T-helper 1 cell (primary cell): ENCODE data around the gene GALR1.
"Not testable (repeated sequence)": the region's sequence is repeated elsewhere in the genome, so short reads cannot be mapped to it uniquely, and the experiment has no call there.

Experiments used
- DNase-seq, 5 donors: peaks; one replicate each; pipeline ENCODE4 v3.0.0-alpha.2; 2012 to 2020

Gene GALR1

DNA sequence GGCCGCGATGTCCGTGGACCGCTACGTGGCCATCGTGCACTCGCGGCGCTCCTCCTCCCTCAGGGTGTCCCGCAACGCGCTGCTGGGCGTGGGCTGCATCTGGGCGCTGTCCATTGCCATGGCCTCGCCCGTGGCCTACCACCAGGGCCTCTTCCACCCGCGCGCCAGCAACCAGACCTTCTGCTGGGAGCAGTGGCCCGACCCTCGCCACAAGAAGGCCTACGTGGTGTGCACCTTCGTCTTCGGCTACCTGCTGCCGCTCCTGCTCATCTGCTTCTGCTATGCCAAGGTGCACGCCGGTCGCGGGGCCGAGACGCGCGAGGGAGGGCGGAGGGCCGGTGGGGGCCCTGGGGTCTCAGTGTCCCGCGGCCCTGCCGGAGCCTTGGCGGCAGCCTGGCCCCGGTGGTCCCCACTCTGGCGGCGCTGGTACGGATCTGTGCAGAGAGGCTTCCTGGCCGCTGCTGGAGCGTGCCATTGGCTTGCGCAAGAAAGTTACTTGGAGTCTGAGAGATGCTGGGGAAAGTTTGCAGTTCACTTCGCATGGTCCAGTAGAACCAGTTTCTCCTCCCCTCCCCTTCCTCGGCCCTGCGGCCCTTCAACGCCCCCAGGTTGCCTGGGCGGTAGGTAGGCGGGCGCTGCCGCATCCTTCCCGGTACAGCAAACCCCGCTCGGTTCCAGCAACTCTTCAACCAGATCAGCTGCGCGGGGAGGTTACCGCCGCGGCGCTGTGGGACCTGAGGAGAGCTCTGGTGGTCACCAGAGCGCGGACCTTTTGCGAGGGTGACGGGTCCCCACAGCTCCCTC, 1.5 kb downstream of the GALR1 start:
- no peak for DNase-seq

DNA sequence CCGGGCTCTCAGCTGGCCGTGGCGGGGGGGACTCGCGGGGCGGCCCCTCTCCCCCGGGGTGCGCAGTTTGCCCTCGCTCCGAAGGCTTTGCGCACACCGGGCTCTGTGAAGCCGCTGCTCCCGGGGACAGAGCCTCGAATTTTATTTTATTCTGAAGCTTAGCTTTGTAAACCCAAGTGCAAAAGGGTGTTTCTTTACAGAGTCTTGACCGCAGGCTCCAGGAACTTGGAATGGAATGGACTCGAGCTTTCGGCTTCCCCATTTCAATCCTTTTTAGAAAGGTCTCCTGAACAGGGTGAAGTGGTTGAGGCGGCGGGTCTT, 2.0 kb downstream of the GALR1 start:
- DNase-seq, result no peak

DNA sequence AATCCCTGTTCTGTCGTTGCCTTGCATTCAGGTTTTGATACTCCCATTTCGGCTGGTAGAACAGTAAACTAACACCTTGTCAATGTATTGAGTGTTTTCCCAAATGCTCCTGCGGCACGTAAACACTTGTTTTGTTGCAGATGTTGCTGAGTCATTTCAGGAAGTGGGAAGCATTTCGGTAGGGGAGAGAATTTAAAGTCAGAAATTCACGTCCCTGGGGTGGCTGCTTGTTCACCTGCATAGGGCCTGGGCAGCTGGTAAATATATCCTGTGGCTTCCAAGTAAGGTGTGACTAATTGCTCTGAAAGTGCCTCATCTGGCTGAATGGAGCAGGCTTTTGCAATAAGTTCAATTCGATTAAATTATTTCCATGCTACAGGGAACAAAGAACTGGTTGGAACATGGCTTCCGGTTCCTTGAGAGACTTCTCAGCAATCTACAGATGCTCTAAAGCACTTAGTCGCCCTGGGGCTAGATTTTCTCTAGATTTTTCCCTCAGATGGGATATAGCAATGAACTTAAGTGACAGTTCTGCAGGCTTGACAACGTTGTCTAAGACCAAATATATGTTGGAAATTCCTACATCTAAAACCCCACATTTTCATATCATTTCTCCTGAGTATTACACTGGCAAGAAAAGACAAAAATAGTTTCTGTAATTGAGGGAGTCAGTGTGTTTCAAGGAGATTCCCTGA, 5.2 kb downstream of the GALR1 start:
- DNase-seq, result no peak

DNA sequence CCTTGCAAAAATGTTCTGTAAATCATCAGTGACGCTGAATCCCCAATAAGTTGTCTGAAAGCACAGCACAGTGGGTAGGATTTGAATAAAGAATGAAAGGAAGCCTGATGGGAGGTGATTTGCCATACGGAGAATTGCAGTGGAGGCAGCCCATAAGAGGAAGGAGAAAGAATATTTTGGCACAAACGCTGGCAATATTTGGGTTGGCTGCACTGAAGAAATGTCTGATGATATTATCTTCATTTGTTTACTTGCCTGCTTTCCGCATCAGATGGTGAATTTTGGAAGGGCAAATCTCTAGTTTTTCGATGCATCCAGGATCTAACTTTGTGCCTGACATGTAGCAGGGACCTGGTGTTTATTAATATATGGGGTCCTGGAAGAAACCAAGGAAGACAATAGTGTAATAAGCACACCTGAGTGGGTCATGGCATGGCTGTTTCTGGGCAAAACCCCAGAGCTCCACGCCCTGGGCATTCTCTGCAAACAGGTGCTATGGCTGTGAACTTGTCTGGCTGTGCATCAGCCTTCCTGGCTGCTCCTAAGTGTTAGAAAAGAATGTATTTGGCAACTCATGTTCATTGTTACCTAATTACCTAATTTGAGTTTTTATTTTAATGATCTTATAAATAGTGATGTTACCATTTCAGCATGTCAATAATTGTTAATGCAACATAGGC, 5.9 kb downstream of the GALR1 start:
- DNase-seq, result no peak

DNA sequence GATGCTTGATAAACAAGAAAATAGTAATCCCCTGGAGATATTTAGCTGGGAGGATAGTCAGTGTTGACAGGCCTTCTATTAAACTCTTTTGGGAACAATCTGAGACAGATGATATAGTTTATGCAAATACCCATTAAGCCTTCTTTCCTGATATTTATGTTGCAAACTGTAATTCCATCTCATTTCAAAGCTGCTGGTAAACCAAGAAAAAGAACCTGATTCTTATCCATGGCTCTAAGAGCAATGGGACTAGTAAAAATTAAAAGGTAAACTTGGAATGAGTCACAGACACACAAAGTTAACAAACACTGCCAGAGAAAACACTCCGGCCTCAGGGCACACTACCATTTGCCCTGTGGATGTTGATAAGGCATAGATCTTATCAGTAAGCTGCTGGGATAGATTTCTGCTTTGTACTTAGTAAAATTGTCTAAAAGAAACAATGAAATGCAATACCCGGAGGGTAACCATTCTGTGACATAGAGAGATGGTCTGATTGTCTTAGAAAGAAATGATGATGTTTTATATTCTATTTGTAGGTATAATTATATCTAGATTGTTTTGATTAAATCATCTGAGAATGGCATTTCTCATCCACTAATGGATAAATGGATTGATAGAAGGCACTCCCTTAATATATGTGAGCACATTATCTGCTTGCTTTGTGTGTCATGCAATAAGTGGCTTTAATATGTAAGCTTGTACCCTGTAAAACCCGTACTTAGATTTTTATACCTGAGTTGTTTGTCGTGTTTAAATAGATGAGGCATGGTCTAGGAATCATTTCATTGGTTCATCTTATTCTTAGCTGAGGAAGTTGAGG, 13.2 kb downstream of the GALR1 start:
- no peak for DNase-seq

DNA sequence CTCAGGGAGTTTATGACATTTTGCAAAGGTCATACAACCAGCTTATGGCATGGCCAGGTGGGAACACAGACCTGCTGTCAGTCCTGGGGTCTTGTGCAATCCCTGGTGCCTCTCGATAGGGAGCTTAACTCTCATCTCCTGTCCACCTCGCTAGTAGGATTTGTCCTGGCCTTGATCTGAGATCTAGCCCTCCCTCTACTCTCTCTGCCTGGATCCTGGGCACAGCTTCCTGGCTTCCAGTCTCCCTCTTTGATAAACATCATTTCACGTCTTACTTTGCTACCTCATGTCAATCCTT, 13.8 kb downstream of the GALR1 start:
- DNase-seq, result no peak

DNA sequence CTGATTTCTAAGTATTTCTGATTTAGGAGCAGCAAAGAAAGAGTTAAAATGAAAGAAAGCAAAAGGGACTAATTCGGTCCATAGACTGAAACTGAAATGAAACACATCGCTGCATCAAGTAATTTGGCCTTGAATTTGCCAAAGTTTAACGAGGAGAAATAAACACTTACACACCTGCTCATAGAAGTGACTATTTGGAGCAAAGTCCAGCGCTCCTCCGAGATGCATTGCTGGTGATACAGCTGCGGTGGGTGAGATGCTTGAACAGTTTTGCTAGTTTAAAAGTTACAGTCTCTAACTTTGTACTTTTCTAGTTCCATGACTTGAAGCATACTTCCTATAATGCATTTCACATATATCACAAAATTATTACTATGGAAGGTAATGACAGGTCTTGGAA, 18.3 kb downstream of the GALR1 start:
- no peak for DNase-seq

DNA sequence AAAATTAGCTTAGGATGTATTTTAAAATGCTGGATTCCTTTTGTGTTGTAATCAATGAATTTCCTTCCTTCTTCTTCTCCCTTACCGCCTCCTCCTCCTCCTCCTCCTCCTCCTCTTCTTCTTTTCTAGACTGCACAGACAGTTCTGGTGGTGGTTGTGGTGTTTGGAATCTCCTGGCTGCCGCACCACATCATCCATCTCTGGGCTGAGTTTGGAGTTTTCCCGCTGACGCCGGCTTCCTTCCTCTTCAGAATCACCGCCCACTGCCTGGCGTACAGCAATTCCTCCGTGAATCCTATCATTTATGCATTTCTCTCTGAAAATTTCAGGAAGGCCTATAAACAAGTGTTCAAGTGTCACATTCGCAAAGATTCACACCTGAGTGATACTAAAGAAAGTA, 18.8 kb downstream of the GALR1 start:
- DNase-seq, result no peak

DNA sequence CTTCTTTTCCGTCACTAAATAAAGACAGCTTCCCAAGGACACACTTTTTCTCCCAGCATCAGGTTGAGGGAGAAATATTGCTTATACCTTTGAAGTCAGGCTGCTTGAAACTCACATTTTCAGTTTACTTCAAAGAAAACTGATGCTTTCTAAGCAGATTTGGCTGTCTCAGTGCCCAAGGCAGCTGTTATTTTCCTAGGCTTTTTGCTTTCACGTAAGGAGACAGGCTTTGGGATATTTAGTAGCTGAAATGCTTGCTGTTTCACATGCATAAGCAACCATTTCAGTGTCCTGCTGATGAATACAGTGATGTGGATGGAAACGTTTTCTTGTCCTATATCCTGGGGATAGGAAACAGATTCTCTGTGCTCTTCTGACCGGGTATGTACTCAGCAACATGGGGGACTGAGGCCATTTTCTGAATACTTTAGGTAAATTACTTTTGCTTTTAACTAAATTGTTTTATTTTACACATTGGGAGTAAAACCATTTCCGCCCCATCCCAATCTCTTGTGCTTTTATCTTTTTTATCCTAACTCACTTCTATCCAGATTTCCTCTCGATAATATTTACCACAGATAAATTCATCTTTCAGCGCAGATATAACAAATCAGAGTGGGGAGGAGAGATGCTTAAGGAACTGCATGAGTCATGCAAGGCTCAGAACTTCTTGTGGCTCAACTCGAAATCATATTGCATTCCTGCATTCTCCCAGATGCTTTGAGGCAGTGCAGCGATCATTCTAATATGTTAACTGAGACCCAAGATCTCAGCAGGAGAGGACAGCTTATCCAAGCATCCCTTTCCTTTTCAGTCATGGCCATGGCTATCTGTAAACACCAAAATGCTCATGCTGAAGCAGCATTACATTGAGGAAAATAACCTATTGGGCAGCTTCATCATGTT, 22.2 kb downstream of the GALR1 start:
- DNase-seq, result no peak

DNA sequence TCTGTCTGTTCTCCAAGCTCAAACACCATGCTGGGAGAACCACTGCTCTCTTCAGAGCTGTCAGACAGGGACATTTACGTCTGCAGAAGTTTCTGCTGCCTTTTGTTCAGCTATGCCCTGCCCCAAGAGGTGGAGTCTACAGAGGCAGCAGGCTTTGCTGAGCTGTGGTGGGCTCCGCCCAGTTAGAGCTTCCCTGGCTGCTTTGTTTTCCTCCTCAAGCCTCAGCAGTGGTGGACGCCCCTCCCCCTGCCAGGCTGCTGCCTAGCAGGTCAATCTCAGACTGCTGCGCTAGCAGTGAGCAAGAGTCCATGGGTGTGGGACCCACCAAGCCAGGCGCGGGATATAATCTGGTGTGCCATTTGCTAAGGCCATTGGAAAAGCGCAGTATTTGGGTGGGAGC, 41.2 kb downstream of the GALR1 start:
- DNase-seq, result not testable (repeated sequence)

DNA sequence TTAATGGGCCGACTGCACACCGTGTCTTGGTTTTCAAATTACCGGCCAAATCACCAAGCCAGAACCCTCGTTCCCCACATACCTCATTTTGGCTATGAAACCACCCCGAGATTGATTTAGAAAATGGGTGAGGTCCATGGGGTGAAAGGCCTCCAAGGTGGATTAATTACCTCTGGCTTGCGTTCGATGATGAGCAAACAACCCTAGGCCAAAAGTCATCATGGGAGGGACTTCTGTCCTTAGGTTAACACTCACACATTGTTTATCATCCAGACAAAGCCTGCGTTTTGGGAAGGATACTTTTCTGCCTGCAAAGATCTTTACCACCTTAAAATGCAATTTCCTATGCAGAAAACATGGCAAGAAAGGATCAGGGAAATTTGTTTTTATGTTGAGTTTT, 48.5 kb downstream of the GALR1 start:
- no peak for DNase-seq

DNA sequence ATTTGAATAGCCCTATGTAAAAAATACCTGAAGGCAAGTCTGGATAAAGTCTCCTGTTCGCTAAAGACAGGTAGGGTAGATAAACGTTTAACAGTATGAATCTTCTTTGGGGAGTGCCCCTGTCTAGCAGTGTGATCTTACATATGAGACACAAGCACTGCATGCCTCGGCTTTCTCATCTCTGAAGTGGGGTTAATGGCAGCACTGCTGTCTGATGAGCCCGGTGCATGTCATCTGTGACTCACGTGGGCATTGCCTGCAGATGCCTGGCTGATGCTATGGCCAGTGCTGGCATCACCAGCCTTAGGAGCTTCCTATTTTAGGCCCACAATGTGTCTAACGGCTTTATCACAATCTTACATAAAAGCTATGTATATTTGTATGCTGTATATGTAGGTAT, 50.1 kb downstream of the GALR1 start:
- no peak for DNase-seq

DNA sequence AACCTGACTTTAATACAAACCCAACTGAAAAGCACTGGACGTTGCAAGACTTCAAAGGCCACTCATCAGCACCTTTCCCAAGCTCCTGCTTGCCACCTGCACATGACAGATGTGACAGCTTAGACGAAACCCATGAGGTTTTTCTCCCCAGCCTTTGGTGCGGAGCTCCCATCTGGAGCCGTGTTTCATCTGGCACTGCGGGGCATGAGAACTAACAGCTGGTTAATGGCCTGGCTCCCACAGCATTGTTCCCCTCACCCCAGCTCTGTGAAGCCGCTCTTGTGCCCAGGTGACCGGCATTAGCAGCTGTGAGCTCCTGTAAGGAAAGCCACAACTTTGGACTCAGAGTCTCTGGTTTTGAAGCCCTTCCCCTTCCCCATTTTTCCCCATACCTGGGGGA, 50.9 kb downstream of the GALR1 start:
- no peak for DNase-seq

DNA sequence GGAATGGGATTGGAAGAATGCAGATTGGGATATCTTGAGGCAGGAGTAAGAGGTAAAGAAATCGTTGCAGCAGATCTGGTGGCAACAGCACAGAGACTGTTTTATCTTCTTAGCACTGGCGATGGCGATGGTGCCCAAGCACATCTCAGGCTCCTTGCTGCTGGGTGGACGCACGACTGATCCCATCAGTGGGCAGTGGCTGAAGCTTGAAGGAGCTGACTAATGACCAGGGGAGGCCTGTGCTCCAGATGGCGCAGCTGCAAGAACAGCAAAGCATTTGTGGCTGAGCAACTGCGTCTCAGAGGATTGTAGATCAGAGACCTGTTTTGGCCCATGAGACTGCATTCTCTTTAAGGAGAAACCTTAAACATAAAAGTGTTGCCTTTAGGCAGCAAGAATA, 54.6 kb downstream of the GALR1 start:
- DNase-seq, result no peak

DNA sequence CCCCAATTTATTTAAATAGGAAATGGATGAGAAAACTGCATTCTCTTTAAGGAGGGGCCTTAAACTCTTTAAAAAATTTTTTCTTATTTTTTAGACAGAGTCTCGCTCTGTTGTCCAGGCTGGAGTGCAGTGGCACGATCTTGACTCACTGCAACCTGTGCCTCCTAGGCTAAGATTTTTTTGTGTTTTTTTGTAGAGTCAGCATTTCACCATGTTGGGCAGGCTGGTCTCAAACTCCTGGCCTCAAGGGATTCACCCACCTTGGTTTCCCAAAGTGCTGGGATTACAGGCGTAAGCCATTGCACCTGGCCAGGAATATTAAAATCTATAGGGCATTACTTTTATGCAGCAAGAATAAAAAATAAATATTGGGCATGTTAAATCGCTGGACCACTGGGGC, 56.0 kb downstream of the GALR1 start:
- no peak for DNase-seq

DNA sequence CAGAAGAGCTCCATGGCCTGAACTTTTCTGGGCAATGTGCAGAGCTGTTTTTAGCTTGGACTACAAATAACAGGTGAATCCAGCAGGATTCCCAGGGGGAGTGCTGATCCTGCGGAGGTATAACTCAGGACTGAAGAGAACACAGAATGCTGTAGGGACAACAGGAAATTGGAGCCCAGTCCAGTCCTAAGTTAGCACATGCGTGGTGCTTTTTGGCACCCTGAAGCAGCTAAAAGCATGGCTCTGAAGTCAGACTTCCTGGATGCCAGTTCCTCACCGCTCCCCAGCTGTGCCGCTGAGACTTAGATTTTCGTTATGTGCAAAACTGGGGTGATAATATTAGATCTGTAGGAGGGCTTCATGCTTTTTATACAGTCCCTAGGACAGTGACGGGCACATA, 58.6 kb downstream of the GALR1 start:
- DNase-seq, result no peak

DNA sequence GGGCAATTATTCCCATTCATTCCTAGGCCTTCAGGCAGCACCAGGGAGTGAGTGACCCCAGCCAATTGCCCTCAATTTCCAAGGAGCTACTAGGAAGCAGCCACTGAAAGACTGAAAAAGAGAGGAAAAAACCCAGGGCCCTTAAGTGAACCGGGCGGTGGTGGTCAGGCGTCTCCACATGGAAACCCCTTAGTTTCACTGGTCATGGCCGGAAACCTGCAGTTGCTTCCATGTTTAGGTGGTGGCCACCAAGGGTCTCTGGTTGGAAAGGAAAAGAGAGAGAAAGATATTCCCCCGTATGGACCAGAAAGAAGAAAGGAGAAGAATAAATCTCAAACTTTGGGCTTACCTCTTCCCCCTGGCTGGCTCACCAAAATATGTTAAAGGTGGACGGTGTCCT, 64.9 kb downstream of the GALR1 start:
- no peak for DNase-seq

DNA sequence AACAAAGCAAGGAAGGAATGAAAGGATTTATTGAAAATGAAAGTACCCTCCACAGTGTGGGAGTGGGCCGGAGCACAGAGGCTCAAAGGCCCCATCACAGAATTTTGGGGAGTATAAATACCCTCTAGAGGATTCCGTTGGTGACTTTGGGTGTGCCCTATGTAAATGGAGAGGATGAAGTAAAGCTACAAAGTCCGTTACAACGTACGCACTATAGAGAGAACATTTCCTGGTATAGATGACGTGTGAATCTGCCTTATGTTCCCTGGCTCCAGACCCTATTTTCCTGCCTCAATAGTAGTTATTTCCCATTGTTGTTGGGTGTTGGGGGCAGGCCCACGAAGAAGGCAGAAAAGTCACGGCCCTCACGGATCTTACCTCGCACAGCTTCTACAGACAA, 65.3 kb downstream of the GALR1 start:
- DNase-seq, result no peak

DNA sequence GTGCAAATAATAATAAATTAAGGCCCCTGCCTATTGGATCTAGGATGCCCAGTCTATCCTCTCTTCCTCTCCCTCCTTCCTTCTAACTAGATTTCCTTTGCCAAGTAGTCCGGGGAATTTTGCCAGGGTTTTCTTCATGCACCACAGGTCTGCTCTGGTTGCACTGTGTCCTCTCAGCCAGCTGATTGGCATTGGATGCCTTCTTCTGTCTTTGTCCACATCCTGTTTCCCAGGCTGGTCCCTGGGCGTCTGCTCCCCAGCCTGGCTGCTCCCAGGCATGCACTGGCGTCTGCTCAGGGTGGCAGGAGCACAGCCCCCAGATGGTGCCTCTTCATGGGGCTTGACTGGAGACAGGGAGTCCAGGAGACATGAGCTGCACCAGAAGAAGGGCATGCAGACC, 66.4 kb downstream of the GALR1 start:
- DNase-seq, result no peak

DNA sequence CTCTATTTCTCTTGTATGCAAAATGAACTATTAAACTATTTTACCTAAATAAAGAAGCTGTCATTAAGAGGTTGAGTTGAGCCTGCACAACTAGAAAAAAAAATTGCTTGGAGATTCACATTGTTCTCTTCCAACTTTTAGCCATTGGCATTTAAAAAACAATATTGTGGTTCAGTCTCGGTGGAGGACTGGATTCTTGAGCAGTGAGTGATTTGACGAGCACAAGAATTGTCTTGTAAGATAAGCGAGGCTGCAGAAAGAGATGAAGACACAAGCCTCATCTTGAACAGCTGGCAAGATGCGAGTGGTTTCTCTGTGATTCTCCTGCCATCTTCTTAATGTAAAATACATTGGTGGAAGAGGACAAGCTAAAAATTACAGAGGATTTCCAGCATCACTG, 67.0 kb downstream of the GALR1 start:
- no peak for DNase-seq

DNA sequence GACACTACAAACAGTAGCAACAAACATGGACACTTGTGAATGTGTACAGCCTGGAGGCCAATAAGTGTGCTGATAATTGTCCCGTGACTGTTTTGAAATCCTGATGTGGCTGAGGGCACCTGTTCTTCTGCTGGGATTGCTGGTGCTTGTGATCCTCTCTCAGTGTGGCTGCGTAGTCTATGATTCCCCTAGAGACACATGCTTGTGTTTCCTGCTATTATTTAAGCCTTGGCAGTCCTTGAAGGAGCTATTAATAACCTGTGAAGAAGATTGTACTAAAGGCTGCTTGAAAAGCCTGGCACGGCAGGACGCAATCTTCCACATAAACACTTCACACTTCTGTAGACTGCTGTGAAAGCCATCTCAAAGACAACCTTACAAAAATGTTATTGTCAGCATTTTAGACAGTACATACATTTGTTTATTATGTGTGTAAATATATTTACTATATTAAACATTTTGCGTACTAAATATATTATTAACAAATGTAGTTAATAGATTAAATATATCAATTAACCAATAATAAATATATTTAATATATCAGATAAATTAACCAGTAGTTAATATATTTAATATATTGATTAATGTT, 71.4 kb downstream of the GALR1 start:
- no peak for DNase-seq
